Transverse colon (tissue), 4 donors: Measurements from ENCODE around the gene GMFB. TPM values are rescaled to one million over a fixed set of nuclear protein-coding genes. Genes with fewer than 3 reads are reported as not detected.

Experiments used
- DNase-seq: peaks from one replicate; pipeline ENCODE4 v3.0.0-alpha.2; 2019
- H3K27ac ChIP-seq, 4 donors: fragments of 200-600 bp; sonication (generic); 2 replicates each; pipeline ENCODE4 v1.5.1; 2016 to 2018; ENCODE audit warnings: inconsistent platforms in 4 of 4
- H3K27me3 ChIP-seq: fragments of 200-600 bp; sonication (generic); 2 replicates; pipeline ENCODE4 v1.5.1; 2017; ENCODE audit warnings: inconsistent platforms
- H3K36me3 ChIP-seq, 4 donors: fragments of 200-600 bp; sonication (generic); 2 replicates each; pipeline ENCODE4 v1.5.1; 2017 to 2019; ENCODE audit warnings: inconsistent platforms in 4 of 4
- H3K4me1 ChIP-seq, 4 donors: fragments of 200-600 bp; sonication (generic); 2 replicates each; pipeline ENCODE4 v1.5.1; 2017 to 2020; ENCODE audit warnings: inconsistent platforms in 4 of 4
- H3K4me3 ChIP-seq, 4 donors: fragments of 200-600 bp; sonication (generic); 1 replicate in 1 of 4; 2 replicates in 3 of 4; pipeline versions ENCODE4 v1.5.1 to v1.6.1; 2017 to 2019; ENCODE audit warnings: inconsistent platforms in 4 of 4
- H3K9me3 ChIP-seq, 2 donors: fragments of 200-600 bp; sonication (generic); 2 replicates each; pipeline ENCODE4 v1.5.1; 2017 to 2019; ENCODE audit warnings: inconsistent platforms in 2 of 2
- CTCF ChIP-seq, 5 experiments: fragments of 200-600 bp in 3 of 5; fragments of 450-650 bp in 2 of 5; sonication (generic) in 3 of 5; IDR thresholded peaks; 1 replicate in 2 of 5; 2 replicates in 3 of 5; pipeline ENCODE4 v1.5.1; 2016 to 2017; ENCODE audit warnings: antibody characterized with exemption in 5 of 5, inconsistent platforms in 3 of 5, mild to moderate bottlenecking in 2 of 5, moderate library complexity in 1 of 5
- EP300 ChIP-seq: sonication (generic); formaldehyde crosslinking; IDR thresholded peaks from one replicate; pipeline ENCODE4 v1.6.1; 2017; ENCODE audit warnings: antibody characterized with exemption, low read depth
- POLR2A ChIP-seq: fragments of 450-650 bp; IDR thresholded peaks from one replicate; pipeline ENCODE4 v1.6.1; 2016; ENCODE audit warnings: antibody characterized with exemption, mild to moderate bottlenecking, moderate library complexity
- POLR2AphosphoS5 ChIP-seq, 3 donors: sonication (generic); formaldehyde crosslinking; IDR thresholded peaks; one replicate each; pipeline ENCODE4 v1.6.1; 2016; ENCODE audit warnings: antibody characterized with exemption in 3 of 3
- WGBS, 2 donors: methylation state at CpG; one replicate each; pipeline ENCODE4 v1.1.5; 2018; ENCODE audit warnings: low coverage in 1 of 2; 5-methylcytosine and 5-hydroxymethylcytosine counted together
- in situ Hi-C, 4 donors: fragments of 200-750 bp; cut with MboI; loops; one replicate each; pipeline versions ENCODE4 v1.15.0 to v1.15.1; 2017; ENCODE audit warnings: low sequenced_read_pairs in 3 of 4, low pct_ligation_motif_present in 1 of 4, low pct_unique_long_range_greater_than_20kb in 1 of 4
- intact Hi-C: fragments of 100-400 bp; cut with DNase I; formaldehyde crosslinking; loops from one replicate; pipeline ENCODE4 v1.15.1; 2023; ENCODE audit warnings: low total_unique reads
- total RNA-seq, 4 donors: library from RNA; depleted of rRNA; stranded (reverse); fragments of >200 nt; gene quantifications; one replicate each; pipeline ENCODE4 v1.1.0, GENCODE V29; 2016

GMFB gene
- total RNA-seq, 4 donors from 2014 or later, result 19.8 to 94.5 (median 67.4) TPM

GRCh38 chr14:54475187-54475899 is 13.4 kb downstream of the GMFB start:
- intact Hi-C loops (no loop called here), in situ Hi-C loops (no loop called here)
- peaks cover 0 to 43% (median 16%) of the 10 kb centered on the region in 4 donors for H3K4me1 ChIP-seq
- WGBS, 2 donors, result 72 to 75% methylated on average over 4 of the region's 4 CpGs
- H3K9me3 ChIP-seq, result no peaks in the 10 kb centered on the region
- peaks cover 0 to 18% (median under 1%) of the 10 kb centered on the region in 4 donors for H3K36me3 ChIP-seq
- DNase-seq, result no peak
- H3K27me3 ChIP-seq, result no peaks in the 10 kb centered on the region
- no peak overlapping the region for H3K4me3 ChIP-seq
- TF ChIP-seq EP300 (no peak), POLR2A (no peak), POLR2AphosphoS5 (IDR thresholded peaks at IDR 0.05) (no peak), CTCF (IDR thresholded peaks at IDR 0.05) (no peak)
- H3K27ac ChIP-seq, result peak overlapping the region in 1 of 4 donors; percentile 39

- Histone ChIP-seq H3K4me3 (no peak overlapping the region), H3K27ac (peak overlapping the region in 3 of 4 donors; percentile 14 to 39 (median 33)), H3K36me3 (peaks cover 0 to 12% (median 0%) of the 10 kb centered on the region in 4 donors), H3K27me3 (no peaks in the 10 kb centered on the region), H3K9me3 (no peaks in the 10 kb centered on the region), H3K4me1 (peaks cover 0 to 45% (median 16%) of the 10 kb centered on the region in 4 donors)
- intact Hi-C loops (no loop called here), in situ Hi-C loops (no loop called here)
- 35 to 39% methylated on average over 2 of the region's 2 CpGs for WGBS, 2 donors
- TF ChIP-seq EP300 (no peak), CTCF (IDR thresholded peaks at IDR 0.05) (no peak), POLR2AphosphoS5 (IDR thresholded peaks at IDR 0.05) (no peak), POLR2A (no peak)
- DNase-seq, result no peak
Measured at GRCh38 chr14:54474232-54474793, 14.5 kb downstream of the GMFB start.

- peaks cover 0 to 45% (median 16%) of the 10 kb centered on the region in 4 donors for H3K4me1 ChIP-seq
- DNase-seq, result no peak
- TF ChIP-seq POLR2AphosphoS5 (IDR thresholded peaks at IDR 0.05) (no peak), POLR2A (no peak), EP300 (no peak), CTCF (IDR thresholded peaks at IDR 0.05) (no peak)
- H3K27me3 ChIP-seq, result no peaks in the 10 kb centered on the region
- H3K27ac ChIP-seq, result no peak overlapping the region
- in situ Hi-C loops (no loop called here), intact Hi-C loops (no loop called here)
- H3K4me3 ChIP-seq, result no peak overlapping the region
- no peaks in the 10 kb centered on the region for H3K36me3 ChIP-seq
- 90 to 92% methylated on average over 4 of the region's 4 CpGs for WGBS, 2 donors
- peaks cover 6 to 9% of the 10 kb centered on the region in 2 donors for H3K9me3 ChIP-seq
Measured at GRCh38 chr14:54472315-54472714, 16.5 kb downstream of the GMFB start.

- intact Hi-C loops, result no loop called here
- no peak for DNase-seq
- Histone ChIP-seq H3K9me3 (peaks cover 8 to 9% of the 10 kb centered on the region in 2 donors), H3K27me3 (no peaks in the 10 kb centered on the region), H3K27ac (no peak overlapping the region), H3K36me3 (no peaks in the 10 kb centered on the region), H3K4me3 (no peak overlapping the region), H3K4me1 (peaks cover 0 to 45% (median 16%) of the 10 kb centered on the region in 4 donors)
- 75 to 80% methylated on average over 4 of the region's 4 CpGs for WGBS, 2 donors
- TF ChIP-seq POLR2A (no peak), POLR2AphosphoS5 (IDR thresholded peaks at IDR 0.05) (no peak)
- in situ Hi-C loops, result no loop called here
Measured at GRCh38 chr14:54471641-54472040, 17.1 kb downstream of the GMFB start.
